IPS-18a (cell line): ENCODE results near the gene SPIRE1.

ENCODE experiments used
- H3K27ac ChIP-seq: one replicate; pipeline ENCODE4 v1.5.1; 2013; ENCODE audit warnings: low read length
- H3K27me3 ChIP-seq: one replicate; pipeline ENCODE4 v1.6.1; 2013; ENCODE audit warnings: mild to moderate bottlenecking, low read length; ENCODE audit not compliant: control insufficient read depth, insufficient read depth
- H3K36me3 ChIP-seq: one replicate; pipeline ENCODE4 v1.6.1; 2013; ENCODE audit warnings: low read depth, low read length; ENCODE audit not compliant: control insufficient read depth
- H3K4me1 ChIP-seq: one replicate; pipeline ENCODE4 v1.6.1; 2013; ENCODE audit warnings: low read depth, low read length; ENCODE audit not compliant: control insufficient read depth
- H3K4me3 ChIP-seq: one replicate; pipeline ENCODE4 v1.5.1; 2013; ENCODE audit warnings: low read length
- H3K9ac ChIP-seq: one replicate; pipeline ENCODE4 v1.6.1; 2013; ENCODE audit warnings: mild to moderate bottlenecking, low read length, moderate library complexity
- H3K9me3 ChIP-seq: one replicate; pipeline ENCODE4 v1.6.1; 2013; ENCODE audit warnings: low read depth, low read length; ENCODE audit not compliant: control insufficient read depth

SPIRE1 gene

GRCh38 chr18:12668041-12668440 is 10.1 kb upstream of the SPIRE1 start:
- Histone ChIP-seq H3K9me3 (no peaks in the 10 kb centered on the region), H3K9ac (no peak overlapping the region), H3K27me3 (no peaks in the 10 kb centered on the region), H3K36me3 (peaks cover 5% of the 10 kb centered on the region), H3K4me1 (no peaks in the 10 kb centered on the region), H3K27ac (no peak overlapping the region), H3K4me3 (no peak overlapping the region)

GRCh38 chr18:12659904-12660605 is 2.1 kb upstream of the SPIRE1 start:
- no peaks in the 10 kb centered on the region for H3K36me3 ChIP-seq

GRCh38 chr18:12658426-12659138 is 675 bp upstream of the SPIRE1 start:
- peak overlapping the region; percentile 68 for H3K4me3 ChIP-seq
- no peak overlapping the region for H3K27ac ChIP-seq
- H3K27me3 ChIP-seq: peaks cover 33% of the 10 kb centered on the region
- no peaks in the 10 kb centered on the region for H3K9me3 ChIP-seq
- no peaks in the 10 kb centered on the region for H3K36me3 ChIP-seq
- peaks cover 7% of the 10 kb centered on the region for H3K4me1 ChIP-seq
- H3K9ac ChIP-seq: no peak overlapping the region

More at GRCh38 chr18:12659904-12660605, 2.1 kb upstream of the SPIRE1 start:
- Histone ChIP-seq H3K9ac (no peak overlapping the region), H3K27me3 (peaks cover 33% of the 10 kb centered on the region), H3K27ac (no peak overlapping the region), H3K4me1 (peaks cover 7% of the 10 kb centered on the region), H3K4me3 (no peak overlapping the region), H3K9me3 (no peaks in the 10 kb centered on the region)

GRCh38 chr18:12656938-12657683 is 796 bp downstream of the SPIRE1 start:
- no peak overlapping the region for H3K9ac ChIP-seq
- no peaks in the 10 kb centered on the region for H3K9me3 ChIP-seq
- peaks cover 33% of the 10 kb centered on the region for H3K27me3 ChIP-seq
- peaks cover 16% of the 10 kb centered on the region for H3K4me1 ChIP-seq
- H3K36me3 ChIP-seq: no peaks in the 10 kb centered on the region
- H3K4me3 ChIP-seq: peak overlapping the region; percentile 67
- no peak overlapping the region for H3K27ac ChIP-seq

DNA sequence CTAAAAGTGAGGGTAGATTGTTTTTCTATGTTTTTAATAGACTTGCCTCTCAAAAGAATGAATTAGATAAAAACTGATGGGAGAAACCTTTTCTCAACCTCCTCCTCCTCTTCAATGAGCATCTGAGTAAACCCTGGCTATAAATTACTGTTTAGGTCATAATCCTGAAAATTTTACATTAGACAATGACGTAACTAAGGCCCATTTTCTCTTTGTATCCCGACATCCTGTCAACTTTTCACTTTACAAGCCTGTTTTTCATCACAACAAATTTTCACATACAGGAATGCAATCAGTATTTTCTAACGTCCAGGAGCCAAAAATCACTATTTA is 1.3 kb downstream of the SPIRE1 start:
- Histone ChIP-seq H3K9me3 (no peaks in the 10 kb centered on the region), H3K27ac (no peak overlapping the region), H3K36me3 (no peaks in the 10 kb centered on the region), H3K4me3 (peak overlapping the region; percentile 67), H3K4me1 (peaks cover 20% of the 10 kb centered on the region), H3K27me3 (peaks cover 33% of the 10 kb centered on the region), H3K9ac (no peak overlapping the region)

- H3K9me3 ChIP-seq: no peaks in the 10 kb centered on the region
- no peak overlapping the region for H3K9ac ChIP-seq
- peaks cover 33% of the 10 kb centered on the region for H3K27me3 ChIP-seq
- H3K27ac ChIP-seq: no peak overlapping the region
- peaks cover 24% of the 10 kb centered on the region for H3K4me1 ChIP-seq
- no peaks in the 10 kb centered on the region for H3K36me3 ChIP-seq
- H3K4me3 ChIP-seq: no peak overlapping the region
Observed at GRCh38 chr18:12654971-12655370, 2.9 kb downstream of the SPIRE1 start.

- H3K27me3 ChIP-seq: peaks cover 21% of the 10 kb centered on the region
- no peak overlapping the region for H3K4me3 ChIP-seq
- no peak overlapping the region for H3K27ac ChIP-seq
- H3K9me3 ChIP-seq: no peaks in the 10 kb centered on the region
- no peaks in the 10 kb centered on the region for H3K36me3 ChIP-seq
- no peak overlapping the region for H3K9ac ChIP-seq
- H3K4me1 ChIP-seq: peaks cover 22% of the 10 kb centered on the region
Observed at GRCh38 chr18:12652861-12653401, 5.0 kb downstream of the SPIRE1 start.

GRCh38 chr18:12651651-12652050 is 6.3 kb downstream of the SPIRE1 start:
- Histone ChIP-seq H3K4me1 (peaks cover 30% of the 10 kb centered on the region), H3K27ac (no peak overlapping the region), H3K4me3 (no peak overlapping the region), H3K27me3 (peaks cover 15% of the 10 kb centered on the region), H3K36me3 (no peaks in the 10 kb centered on the region), H3K9ac (peak overlapping the region; percentile 25), H3K9me3 (no peaks in the 10 kb centered on the region)

DNA sequence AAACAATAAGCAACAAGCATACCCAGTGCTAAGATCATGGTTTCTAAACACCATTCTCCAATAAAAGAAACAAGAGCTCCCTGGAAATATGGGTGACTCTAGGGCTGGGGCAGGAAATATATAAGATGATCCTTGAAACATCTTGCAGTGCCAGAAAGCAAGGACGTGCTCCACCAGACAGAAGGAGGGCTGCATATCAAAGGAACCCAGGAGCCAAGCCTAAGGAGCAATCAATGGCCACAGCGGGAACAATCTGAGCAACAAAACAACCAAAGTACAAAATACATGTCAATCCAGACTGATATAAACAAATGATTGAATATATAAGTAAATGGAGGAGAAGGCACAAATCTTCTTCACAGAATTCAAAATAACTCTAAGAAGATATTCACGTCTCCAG is 10.1 kb downstream of the SPIRE1 start:
- H3K4me3 ChIP-seq: peak overlapping the region; percentile 13
- peaks cover 40% of the 10 kb centered on the region for H3K4me1 ChIP-seq
- H3K27me3 ChIP-seq: no peaks in the 10 kb centered on the region
- no peaks in the 10 kb centered on the region for H3K36me3 ChIP-seq
- H3K27ac ChIP-seq: no peak overlapping the region
- no peak overlapping the region for H3K9ac ChIP-seq
- no peaks in the 10 kb centered on the region for H3K9me3 ChIP-seq

DNA sequence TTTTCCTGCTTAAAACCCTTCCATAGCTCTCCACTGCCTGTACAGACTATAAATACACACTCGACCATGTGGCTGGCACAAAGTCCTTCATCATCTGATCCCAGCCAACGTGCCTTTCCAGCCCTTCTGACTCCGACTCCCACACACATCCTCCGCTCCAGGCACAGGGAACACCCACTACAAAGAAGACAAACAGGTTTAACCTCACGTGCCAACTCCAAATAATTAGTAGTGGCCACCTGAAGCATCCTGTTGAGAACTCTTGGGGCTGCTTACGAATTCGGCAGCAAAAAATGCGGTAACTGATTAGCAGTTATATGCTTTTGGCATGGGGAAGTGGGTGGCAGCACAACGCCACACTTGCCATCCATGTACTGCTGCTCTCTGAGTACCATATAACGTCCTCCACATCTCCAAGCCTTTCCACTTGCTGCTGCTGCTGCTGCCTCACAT is 12.1 kb downstream of the SPIRE1 start:
- peaks cover 26% of the 10 kb centered on the region for H3K4me1 ChIP-seq
- H3K36me3 ChIP-seq: no peaks in the 10 kb centered on the region
- no peak overlapping the region for H3K4me3 ChIP-seq
- no peak overlapping the region for H3K27ac ChIP-seq
- H3K27me3 ChIP-seq: no peaks in the 10 kb centered on the region
- no peaks in the 10 kb centered on the region for H3K9me3 ChIP-seq
- H3K9ac ChIP-seq: no peak overlapping the region

GRCh38 chr18:12645254-12645653 is 12.7 kb downstream of the SPIRE1 start:
- no peak overlapping the region for H3K27ac ChIP-seq
- peaks cover 25% of the 10 kb centered on the region for H3K4me1 ChIP-seq
- H3K4me3 ChIP-seq: no peak overlapping the region
- H3K9me3 ChIP-seq: no peaks in the 10 kb centered on the region
- no peaks in the 10 kb centered on the region for H3K36me3 ChIP-seq
- H3K27me3 ChIP-seq: no peaks in the 10 kb centered on the region
- H3K9ac ChIP-seq: no peak overlapping the region
